ENCODE measurements around the gene ANKRD62. TPM values are rescaled to one million over a fixed set of nuclear protein-coding genes. Genes with fewer than 3 reads are reported as not detected.

ANKRD62 gene
- not detected in 2 replicates for total RNA-seq

GRCh38 chr18:12093520-12094257 is at the start of gene ANKRD62:
Gene ANKRD62 (plus strand): TSS chr18:12093843. CDS start chr18:12094018, 175 bp downstream.

Small RNAs within 50 kb of the gene (small RNA-seq; reads per million reads assigned to genes)
- not detected for gene RNU6-324P

Other genes starting within 250 kb of the ANKRD62 start
- gene CHMP1B, start 242.4 kb upstream of the ANKRD62 start, total RNA-seq, result 115 and 150 TPM in 2 replicates
- 45.9 and 52.1 TPM in 2 replicates for gene MPPE1, start 185.5 kb upstream of the ANKRD62 start, total RNA-seq
- gene IMPA2, start 112.3 kb upstream of the ANKRD62 start, total RNA-seq, result 20.5 and 23.1 TPM in 2 replicates
- gene CIDEA, start 160.5 kb downstream of the ANKRD62 start, total RNA-seq, result 0.32 and 0.52 TPM in 2 replicates
- gene TUBB6, start 214.4 kb downstream of the ANKRD62 start, total RNA-seq, result 254 and 363 TPM in 2 replicates

All from articular chondrocyte of knee joint (primary cell).